SU-DHL-6 (cell line): ENCODE data around the gene ITPR3.

ENCODE experiments used
- H2AFZ ChIP-seq: fragments of 200-600 bp; sonication (generic); 2 replicates; pipeline ENCODE4 v1.6.1; 2014; ENCODE audit warnings: low read depth, mild to moderate bottlenecking, moderate library complexity, mixed read lengths, antibody characterized with exemption, low read length; ENCODE audit not compliant: severe bottlenecking
- H3F3A ChIP-seq: fragments of 200-600 bp; shearing (Covaris generic); 2 replicates; pipeline ENCODE4 v1.6.0; 2016; ENCODE audit warnings: antibody characterized with exemption, mild to moderate bottlenecking; ENCODE audit not compliant: insufficient read depth
- H3K27ac ChIP-seq: fragments of 200-600 bp; sonication (generic); 2 replicates; pipeline ENCODE4 v1.5.1; 2016; ENCODE audit warnings: low read depth, mild to moderate bottlenecking, low read length, moderate library complexity, mixed read lengths
- H3K27me3 ChIP-seq: fragments of 200-600 bp; sonication (generic), shearing (Covaris generic); 2 replicates; pipeline ENCODE4 v1.6.0; 2014; ENCODE audit warnings: mild to moderate bottlenecking, low read length
- H3K36me3 ChIP-seq: fragments of 200-600 bp; sonication (generic); 2 replicates; pipeline ENCODE4 v1.6.1; 2014; ENCODE audit warnings: mild to moderate bottlenecking, low read length, mixed read lengths
- H3K4me2 ChIP-seq: fragments of 300-600, 200-600 bp; shearing (Covaris generic), sonication (generic); 2 replicates; pipeline ENCODE4 v1.6.0; 2014; ENCODE audit warnings: low read length, low read depth, mild to moderate bottlenecking; ENCODE audit not compliant: poor library complexity, severe bottlenecking
- H3K4me3 ChIP-seq: fragments of 200-600 bp; sonication (generic); 2 replicates; pipeline ENCODE4 v1.5.1; 2014; ENCODE audit warnings: antibody characterized with exemption, low read length, mild to moderate bottlenecking, mixed read lengths; ENCODE audit not compliant: insufficient read depth, poor library complexity, severe bottlenecking
- H3K79me2 ChIP-seq: fragments of 200-600 bp; sonication (generic); 2 replicates; pipeline ENCODE4 v1.6.1; 2014; ENCODE audit warnings: mild to moderate bottlenecking, low read length, moderate library complexity; ENCODE audit not compliant: insufficient read depth
- H3K9ac ChIP-seq: fragments of 200-600 bp; sonication (generic); 2 replicates; pipeline ENCODE4 v1.7.0; 2014; ENCODE audit warnings: mild to moderate bottlenecking, low read length
- H3K9me2 ChIP-seq: fragments of 200-600 bp; sonication (generic); replicated peaks from 2 replicates; pipeline ENCODE4 v1.6.1; 2014; ENCODE audit warnings: low read length; ENCODE audit not compliant: insufficient read depth
- H3K9me3 ChIP-seq: fragments of 200-600 bp; sonication (generic); 2 replicates; pipeline ENCODE4 v1.6.1; 2014; ENCODE audit warnings: low read length, mixed read lengths; ENCODE audit not compliant: insufficient read depth
- H4K20me1 ChIP-seq: fragments of 200-600 bp; sonication (generic); 2 replicates; pipeline ENCODE4 v1.6.1; 2014; ENCODE audit warnings: low read depth, mild to moderate bottlenecking, antibody characterized with exemption, low read length, moderate library complexity, mixed read lengths
- CTCF ChIP-seq: fragments of 200-600 bp; sonication (generic); IDR thresholded peaks from one replicate; pipeline ENCODE4 v1.5.1; 2017; ENCODE audit warnings: antibody characterized with exemption, mild to moderate bottlenecking, low read length, moderate library complexity; ENCODE audit not compliant: insufficient read depth, poor library complexity, severe bottlenecking
- EZH2phosphoT487 ChIP-seq: fragments of 200-600 bp; sonication (generic), shearing (Covaris generic); conservative IDR thresholded peaks from 2 replicates; pipeline ENCODE4 v1.6.1; 2018; ENCODE audit warnings: mild to moderate bottlenecking, antibody characterized with exemption, low read length, moderate library complexity, mixed read lengths

ITPR3 gene

GRCh38 chr6:33712914-33713313 is 91.8 kb downstream of the ITPR3 start:
- Histone ChIP-seq H3K36me3 (peaks cover 14% of the 10 kb centered on the region), H3K27ac (no peak overlapping the region), H3K79me2 (peaks cover 25% of the 10 kb centered on the region), H3K9ac (no peak overlapping the region), H3K4me2 (no peak overlapping the region), H3K9me3 (no peaks in the 10 kb centered on the region), H2AFZ (no peak overlapping the region), H4K20me1 (no peaks in the 10 kb centered on the region), H3K27me3 (no peaks in the 10 kb centered on the region), H3K4me3 (no peak overlapping the region), H3K9me2 (no peaks in the 10 kb centered on the region), H3F3A (peaks cover 5% of the 10 kb centered on the region)
- TF ChIP-seq EZH2phosphoT487 (no peak), CTCF (no peak)

GRCh38 chr6:33713786-33714185 is 92.7 kb downstream of the ITPR3 start:
- Histone ChIP-seq H3K27ac (no peak overlapping the region), H3K4me3 (no peak overlapping the region), H3K36me3 (peaks cover 12% of the 10 kb centered on the region), H3K79me2 (peaks cover 24% of the 10 kb centered on the region), H2AFZ (no peak overlapping the region), H3K9me3 (no peaks in the 10 kb centered on the region), H3K27me3 (no peaks in the 10 kb centered on the region), H3F3A (peaks cover 5% of the 10 kb centered on the region), H3K9me2 (no peaks in the 10 kb centered on the region), H3K4me2 (no peak overlapping the region), H3K9ac (no peak overlapping the region), H4K20me1 (no peaks in the 10 kb centered on the region)
- TF ChIP-seq EZH2phosphoT487: no peak
- no peak for TF ChIP-seq CTCF

DNA sequence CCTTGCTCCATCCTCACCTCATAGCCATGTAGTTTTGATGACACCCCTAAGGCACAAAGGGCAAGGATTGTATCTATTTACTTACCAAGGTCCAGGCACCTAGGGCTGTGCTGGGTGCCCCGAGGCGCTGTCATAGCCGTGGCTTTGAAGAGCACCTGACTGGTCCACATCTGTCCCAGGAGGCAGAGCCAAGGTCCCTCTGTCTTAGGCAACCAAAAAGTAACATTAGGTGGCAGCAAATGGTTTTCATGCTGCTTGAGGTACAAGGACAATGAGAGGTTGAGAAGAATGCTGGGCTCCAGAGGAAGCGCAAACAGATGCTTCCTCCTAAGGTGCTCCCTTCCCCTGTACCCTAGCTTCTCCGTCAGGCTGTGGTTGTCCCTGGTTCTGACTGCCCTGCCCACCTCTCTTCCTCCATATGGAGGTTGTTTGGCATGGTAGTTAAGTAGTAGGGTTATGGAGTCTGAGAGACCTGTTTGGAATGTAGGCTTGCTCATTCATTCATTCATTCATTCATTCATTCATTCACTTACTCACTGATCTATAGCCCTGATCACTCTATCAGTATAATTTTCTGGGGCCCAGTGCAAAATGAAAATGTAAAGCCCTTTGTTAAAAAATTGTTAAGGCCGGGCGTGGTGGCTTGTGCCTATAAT is 93.4 kb downstream of the ITPR3 start:
- H3K4me2 ChIP-seq: no peak overlapping the region
- no peak for TF ChIP-seq CTCF
- TF ChIP-seq EZH2phosphoT487: no peak
- peaks cover 5% of the 10 kb centered on the region for H3K36me3 ChIP-seq
- H3K9me2 ChIP-seq: no peaks in the 10 kb centered on the region
- no peak overlapping the region for H3K9ac ChIP-seq
- no peak overlapping the region for H3K4me3 ChIP-seq
- no peaks in the 10 kb centered on the region for H3K27me3 ChIP-seq
- no peaks in the 10 kb centered on the region for H4K20me1 ChIP-seq
- no peak overlapping the region for H3K27ac ChIP-seq
- peaks cover 17% of the 10 kb centered on the region for H3K79me2 ChIP-seq
- no peaks in the 10 kb centered on the region for H3K9me3 ChIP-seq
- no peak overlapping the region for H2AFZ ChIP-seq
- peaks cover 5% of the 10 kb centered on the region for H3F3A ChIP-seq
